Prostate gland (tissue), 2 donors: ENCODE data around the gene CSNK1D.

Experiments
- POLR2A ChIP-seq: fragments of 450-650 bp; IDR thresholded peaks from one replicate; pipeline ENCODE4 v1.6.1; 2016; ENCODE audit warnings: antibody characterized with exemption, mild to moderate bottlenecking
- TF ChIP-seq, protein P1 (sequence below), 4 experiments: fragments of 200-600 bp in 2 of 4; fragments of 450-650 bp in 2 of 4; sonication (generic) in 2 of 4; IDR thresholded peaks; 1 replicate in 3 of 4; 2 replicates in 1 of 4; pipeline ENCODE4 v1.5.1; 2016 to 2019; ENCODE audit warnings: antibody characterized with exemption in 4 of 4, mild to moderate bottlenecking in 2 of 4, moderate library complexity in 2 of 4

GRCh38 chr17:82200135-82200534 lies 73.4 kb downstream of the CSNK1D start:
- TF ChIP-seq POLR2A: no peak
- TF ChIP-seq, protein P1, sequence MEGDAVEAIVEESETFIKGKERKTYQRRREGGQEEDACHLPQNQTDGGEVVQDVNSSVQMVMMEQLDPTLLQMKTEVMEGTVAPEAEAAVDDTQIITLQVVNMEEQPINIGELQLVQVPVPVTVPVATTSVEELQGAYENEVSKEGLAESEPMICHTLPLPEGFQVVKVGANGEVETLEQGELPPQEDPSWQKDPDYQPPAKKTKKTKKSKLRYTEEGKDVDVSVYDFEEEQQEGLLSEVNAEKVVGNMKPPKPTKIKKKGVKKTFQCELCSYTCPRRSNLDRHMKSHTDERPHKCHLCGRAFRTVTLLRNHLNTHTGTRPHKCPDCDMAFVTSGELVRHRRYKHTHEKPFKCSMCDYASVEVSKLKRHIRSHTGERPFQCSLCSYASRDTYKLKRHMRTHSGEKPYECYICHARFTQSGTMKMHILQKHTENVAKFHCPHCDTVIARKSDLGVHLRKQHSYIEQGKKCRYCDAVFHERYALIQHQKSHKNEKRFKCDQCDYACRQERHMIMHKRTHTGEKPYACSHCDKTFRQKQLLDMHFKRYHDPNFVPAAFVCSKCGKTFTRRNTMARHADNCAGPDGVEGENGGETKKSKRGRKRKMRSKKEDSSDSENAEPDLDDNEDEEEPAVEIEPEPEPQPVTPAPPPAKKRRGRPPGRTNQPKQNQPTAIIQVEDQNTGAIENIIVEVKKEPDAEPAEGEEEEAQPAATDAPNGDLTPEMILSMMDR (IDR thresholded peaks at IDR 0.05): no peak
